Measurements from ENCODE around the gene CCDC92B.
A peak's percentile ranks its signal among the peaks of the same experiment; 100 is the strongest.
"Not testable (repeated sequence)": the region's sequence is repeated elsewhere in the genome, so short reads cannot be mapped to it uniquely, and the experiment has no call there.

Gene CCDC92B

DNA sequence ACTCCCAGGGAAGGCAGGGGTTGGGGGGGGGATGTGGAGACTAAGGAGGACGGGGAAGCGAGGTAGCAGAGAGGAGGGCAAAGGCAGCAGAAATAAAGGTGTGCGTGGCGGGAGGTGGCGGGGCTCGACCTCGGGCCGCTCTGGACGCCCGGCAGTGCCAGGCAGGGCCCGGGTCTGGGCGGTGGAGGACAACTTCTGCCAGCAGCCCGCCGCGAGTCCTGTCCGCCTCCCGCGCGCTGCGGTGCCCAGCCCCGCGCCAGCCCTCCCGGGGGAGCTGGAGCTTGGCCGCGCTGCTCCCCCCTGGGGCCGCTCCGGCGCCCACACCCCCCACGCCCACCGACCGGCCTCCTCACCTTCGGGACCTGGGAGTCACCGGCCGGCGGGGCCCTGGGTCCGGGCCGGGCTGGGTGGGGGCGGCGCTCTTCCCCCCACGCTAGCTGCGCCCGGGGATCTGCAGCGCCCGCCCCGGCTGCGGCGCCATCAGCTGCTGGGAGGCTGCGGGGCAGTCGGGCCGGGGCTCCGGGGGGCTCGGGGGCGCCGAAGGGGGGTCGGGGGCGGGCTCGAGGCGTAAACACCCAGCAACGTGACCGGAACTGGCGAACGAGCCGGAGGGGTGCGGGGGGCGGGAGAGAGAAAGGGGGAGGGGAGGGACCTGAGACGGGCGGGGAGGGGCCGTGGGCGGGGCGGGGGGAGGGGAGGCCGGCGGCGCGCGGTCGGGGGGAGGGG, at the start of gene CCDC92B:
TSS of gene CCDC92B (minus strand) at position 595 of the 726 bp plus-strand sequence. CDS start 14,507 bp downstream, outside the sequence.
- no peak for DNase-seq

DNA sequence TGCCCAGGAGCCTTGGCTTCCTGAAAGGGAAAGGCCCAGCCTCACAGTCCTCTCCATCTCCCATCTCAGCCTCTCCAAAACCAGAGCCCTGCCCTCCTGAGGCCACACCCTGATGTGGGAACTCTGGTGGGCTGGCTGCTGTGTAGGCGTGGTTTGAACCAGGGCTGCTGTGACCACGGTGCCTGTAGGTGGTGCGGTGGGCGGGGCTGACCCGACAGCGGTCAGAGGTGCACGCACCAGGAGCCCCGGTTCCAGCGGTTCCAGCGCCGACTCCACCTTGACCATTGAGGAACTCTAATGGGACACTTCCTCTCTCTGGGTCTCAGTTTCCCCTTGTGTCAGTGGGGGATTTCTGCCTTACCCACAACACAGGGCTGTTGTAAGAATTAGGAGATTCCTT, 49.2 kb upstream of the CCDC92B start:
- DNase-seq: no peak

DNA sequence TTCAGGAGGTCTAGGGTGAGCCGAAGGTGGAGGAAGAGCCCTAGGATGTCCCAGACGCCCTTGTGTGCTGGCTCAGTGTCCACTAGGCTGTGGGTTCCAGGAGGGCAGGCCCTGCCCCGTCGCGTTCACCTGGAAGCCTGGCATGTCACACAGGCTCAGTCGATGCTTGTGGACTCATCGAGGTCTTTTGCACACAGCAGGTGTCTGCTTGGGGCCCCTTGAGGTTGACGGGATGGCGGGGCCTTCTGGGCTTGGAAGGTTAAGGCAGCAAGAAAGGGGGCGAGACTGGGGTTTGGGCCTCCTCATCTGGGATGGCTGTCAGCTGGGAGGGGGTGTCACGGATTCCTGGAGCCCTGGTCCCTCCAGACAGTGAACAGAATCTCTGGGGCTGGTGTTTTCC, 48.7 kb upstream of the CCDC92B start:
- DNase-seq: no peak

DNA sequence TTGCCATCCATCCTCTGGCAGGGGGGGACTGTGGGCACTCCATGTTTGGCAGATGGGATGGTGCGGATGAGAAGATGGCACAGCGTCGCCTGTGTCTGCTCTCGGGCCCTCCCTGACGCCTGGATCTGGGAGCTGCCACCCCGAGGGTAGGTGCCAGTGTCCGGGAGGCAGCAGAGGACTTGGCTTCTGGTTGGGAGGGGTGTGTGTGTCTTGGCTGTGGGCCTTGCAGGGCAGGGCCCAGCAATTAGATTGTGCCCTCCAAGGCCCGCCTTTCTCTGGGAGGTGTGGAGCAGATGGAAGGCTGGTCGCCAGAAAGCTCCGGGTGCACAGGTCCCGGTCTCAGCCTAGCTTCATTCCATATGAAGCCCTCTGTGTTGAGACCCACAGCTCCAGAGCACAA, 48.2 kb upstream of the CCDC92B start:
- DNase-seq: no peak

DNA sequence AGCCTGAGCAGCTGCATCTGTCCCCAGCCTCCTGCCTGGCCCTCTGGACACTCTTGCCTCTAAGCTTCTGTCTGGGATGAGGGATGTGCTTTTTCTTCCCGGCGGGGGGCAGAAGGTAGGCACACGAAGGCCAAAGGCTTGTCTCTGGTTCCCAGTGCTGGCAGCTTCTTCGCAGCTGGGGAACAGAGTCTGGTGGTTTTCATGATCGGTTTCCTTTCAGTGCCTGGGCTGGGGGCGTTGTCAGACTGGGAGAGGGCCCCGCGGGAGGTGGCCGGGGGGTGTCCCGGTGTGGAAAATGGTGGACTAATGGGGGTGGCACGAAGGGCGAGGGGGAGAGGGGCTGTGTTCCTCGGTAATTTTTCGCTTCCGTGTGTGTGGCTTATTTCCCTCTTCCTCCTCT, 47.8 kb upstream of the CCDC92B start:
- no peak for DNase-seq

DNA sequence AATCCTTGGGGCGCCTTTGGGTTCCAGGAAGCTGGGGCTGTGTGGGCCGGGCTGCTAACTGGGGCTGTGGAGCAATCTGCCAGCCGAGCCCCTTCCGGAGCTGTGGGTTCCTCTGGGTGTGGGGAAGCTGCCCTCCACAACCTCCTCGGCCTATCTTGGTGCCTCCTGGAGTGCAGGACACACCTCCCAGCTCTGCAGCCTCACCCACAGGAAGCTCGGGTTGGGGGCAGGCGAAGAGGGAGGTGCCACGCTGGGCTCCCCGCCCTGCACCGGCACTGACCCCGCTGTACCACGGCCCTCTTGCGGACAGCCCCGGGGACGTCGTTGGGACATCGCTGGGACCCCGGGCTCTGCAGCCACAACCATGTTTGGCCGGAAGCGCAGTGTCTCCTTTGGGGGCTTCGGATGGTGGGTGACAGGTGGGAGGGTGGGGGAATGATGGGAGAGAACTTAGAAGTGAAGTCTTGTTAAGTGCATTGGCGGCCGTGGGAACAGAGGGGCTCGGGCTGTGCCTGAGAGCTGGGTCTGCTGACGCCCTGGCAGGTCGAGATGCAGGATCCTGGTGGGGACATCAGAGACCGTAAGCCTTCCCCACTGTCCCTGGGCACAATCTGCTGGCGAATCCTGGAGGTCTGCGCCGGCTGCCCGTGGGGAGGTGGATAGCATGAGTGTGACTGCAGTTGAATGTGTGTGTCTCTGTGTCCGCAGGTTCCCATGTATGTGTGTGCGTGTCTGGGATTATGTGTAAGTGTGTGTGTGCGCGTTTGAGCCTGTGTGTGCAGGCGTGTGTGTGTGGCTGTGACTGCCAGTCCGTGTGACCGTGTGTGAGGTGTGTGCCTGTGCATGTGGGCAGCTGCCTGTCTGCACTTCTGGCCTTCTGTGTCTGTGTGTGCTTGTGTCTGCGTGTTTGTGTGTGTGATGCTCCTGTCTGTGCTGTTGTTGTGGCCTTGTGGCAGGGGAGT, 47.0 kb upstream of the CCDC92B start, which contains the start of gene RAP1GAP2:
TSS of gene RAP1GAP2 (plus strand) at position 275 of the 962 bp plus-strand sequence. CDS start at position 365, 90 bp downstream.
- DNase-seq: no peak

DNA sequence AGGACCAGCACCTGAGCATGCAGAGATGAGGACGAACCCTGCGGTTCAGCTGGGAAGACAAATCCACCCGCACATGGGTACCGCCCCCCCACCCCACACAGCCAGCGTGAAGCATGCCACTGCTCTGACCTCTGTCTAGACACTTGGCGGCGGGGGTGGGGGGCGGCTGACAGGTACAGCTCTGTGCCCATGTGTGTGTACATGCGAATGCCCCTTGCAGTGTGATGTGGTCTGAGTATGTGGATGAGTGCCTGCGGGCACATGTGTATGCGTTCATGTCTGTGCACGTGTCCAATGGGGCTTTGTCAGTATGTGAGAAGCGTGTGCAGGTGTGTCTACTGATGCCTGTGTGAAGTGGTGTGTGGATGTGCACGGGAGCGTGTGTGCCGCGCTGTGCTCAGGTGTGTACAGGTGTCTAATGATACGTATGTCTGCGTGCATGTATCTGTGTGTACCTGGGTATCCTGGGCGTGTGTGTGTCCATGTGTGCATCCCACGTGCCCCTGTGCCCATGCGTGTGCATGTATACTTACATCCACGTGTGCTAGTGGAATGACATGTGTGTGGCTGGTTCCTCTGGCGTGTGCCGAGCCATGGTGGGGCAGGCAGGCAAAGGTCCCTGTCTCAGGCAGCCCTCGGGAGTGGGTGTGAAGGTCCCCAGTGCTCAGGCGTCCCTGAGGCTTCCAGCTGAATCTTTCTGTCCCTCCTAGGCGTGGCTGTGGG, 46.1 kb upstream of the CCDC92B start:
- no peak for DNase-seq

DNA sequence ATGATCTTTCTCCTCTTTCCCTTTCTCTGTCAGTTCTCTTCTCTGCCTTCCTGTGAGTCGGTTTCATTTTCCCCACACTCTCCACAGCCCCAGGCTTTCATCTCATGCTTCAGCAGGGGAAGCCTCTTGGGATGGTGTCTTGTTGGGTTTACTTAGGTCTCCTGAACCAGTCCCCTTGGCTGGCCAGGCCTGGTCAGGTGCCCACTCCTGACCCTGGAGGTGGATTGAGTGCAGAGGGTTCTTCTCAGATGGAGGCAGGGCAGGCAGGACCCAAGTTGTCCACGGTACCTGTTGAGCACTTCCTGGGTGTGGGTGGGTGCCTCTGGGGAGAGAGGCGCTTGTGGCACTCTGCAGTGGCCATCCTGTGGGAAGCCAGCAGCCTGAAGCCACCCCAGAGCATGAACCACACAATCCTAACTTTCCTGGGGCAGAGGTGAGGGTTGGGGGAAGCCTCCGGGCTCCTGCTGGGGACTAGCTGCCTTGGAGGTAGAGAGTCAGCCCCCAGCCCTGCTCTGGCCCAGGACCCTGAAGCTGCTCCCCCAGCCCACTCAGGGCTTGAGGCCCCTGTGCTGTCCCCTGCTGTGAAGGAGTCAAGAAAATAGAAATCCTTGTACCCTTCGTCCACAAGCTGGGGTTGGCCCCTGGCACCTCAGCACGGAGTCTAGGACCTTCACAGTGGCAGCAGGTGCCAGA, 44.8 kb upstream of the CCDC92B start:
- no peak for DNase-seq

DNA sequence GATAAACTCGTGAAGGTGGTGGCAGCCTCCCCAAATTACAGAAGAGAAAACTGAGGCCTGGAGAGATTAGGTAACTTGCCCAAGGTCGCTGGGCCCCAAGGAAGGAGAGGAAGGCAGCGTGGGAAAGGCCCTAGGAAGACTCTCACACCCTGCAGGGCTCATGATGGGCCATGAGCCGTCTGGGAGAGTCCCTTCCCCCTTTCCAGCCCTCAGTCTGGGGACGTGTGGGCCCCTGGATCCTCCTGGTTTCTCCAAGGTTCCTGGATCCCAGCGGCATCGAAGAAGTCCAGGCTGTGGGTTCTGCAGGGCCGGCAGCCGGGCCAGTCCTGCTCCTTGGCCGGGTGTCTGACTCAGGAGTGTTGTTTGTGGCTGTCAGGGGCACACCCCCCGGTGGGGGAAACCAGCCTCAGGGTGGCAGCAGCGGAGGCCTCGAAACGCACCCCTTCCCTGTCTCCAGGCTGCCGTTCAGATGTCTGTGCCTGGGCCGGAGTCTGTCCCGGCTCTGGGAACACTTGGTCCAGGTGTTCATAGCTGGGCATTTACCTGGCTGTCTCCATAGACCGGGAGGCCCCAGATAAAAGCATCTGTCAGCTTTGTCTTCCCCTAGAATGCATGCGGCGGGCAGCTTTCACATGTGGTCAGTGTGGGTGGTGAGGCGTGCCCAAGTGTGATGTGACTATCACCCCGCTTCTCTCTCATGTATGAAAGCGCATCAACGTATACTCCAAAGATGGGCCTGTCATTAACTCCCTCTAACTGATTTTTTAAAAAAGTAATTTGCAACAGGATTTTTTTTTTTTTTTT, 43.1 kb upstream of the CCDC92B start:
- no peak for DNase-seq

DNA sequence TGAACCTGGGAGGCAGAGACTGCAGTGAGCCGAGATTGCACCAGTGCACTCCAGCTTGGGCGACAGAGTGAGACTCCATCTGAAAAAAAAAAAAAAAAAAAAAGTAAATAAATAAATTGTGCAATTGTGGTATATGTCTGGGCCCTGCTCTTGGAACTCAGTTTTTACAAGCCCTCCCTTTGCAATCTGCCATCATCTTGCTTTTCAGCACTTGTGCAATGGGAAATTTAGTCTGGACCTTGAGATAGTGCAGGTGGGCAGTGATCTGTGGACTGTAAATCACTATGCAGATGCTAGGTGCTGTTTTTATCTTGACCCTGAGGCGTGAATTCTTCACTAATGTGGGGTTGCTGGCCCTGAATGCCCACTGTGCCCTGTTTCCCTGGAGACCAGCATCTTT, 40.2 kb upstream of the CCDC92B start:
- no peak for DNase-seq

DNA sequence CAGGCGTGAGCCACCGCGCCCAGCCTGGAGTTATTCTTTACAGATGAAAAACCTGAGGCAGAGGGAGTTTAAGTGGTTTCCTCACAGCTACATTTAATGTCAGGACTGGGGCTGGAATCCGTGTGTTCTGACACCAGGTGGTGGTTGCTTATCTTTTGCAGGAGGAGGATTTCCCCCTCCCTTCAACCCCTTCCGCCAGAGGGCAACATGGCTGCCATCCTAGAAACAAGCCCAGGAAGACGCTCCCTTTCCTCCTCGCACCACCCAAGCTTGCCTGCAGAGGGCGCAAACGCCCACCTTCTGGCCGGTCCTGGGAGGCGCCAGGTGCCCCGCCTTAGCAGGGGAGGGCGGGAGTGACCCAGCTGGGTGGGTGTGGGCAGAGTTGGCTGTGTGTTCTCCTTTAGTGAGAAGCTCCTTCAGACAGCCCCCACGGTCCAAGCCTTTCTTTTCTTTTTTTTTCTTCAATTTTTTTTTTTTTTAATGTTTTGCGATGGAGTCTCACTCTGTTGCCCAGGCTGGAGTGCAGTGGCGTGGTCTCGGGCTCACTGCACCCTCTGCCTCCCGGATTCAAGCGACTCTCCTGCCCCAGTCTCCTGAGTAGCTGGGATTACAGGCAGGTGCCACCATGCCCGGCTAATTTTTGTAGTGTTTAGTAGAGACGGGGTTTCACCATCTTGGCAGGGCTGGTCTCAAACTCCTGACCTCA, 36.9 kb upstream of the CCDC92B start:
- peak; percentile 75 for DNase-seq

DNA sequence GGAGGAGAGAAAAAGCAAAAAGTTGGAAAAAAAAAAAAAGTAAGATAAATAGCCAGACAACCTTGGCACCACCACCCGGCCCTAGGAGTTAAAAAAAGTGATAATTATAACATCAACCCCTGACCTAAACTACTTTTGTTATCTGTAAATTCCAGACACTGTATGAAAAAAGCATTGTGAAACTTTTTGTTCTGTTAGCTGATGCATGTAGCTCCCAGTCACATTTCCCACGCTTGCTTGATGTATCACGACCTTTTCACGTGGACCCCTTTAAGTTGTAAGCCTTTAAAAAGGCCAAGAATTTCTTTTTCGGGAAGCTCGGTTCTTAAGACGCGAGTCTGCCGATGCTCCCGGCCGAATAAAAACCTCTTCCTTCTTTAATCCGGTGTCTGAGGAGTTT, 35.9 kb upstream of the CCDC92B start:
- not testable (repeated sequence) for DNase-seq

DNA sequence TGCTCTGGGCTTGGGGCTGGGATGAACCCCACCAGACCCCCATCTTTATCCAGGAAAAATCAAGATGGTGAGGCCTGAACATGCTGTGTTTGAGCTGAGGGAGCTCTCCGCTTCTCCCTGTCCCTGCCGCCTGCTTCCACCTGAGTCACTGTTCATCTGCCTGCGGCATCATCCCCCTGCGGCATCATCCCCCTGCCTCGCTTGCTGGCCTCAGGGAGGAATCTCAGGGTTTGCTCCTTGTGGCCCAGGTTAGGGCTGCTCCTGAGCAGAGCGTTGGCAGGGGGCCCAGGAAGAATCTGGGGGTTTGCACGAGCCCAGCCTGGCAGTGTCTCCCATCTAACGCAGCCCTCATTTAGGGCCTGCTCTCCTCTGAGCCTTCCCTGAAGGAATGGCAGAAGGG, 35.4 kb upstream of the CCDC92B start:
- no peak for DNase-seq

DNA sequence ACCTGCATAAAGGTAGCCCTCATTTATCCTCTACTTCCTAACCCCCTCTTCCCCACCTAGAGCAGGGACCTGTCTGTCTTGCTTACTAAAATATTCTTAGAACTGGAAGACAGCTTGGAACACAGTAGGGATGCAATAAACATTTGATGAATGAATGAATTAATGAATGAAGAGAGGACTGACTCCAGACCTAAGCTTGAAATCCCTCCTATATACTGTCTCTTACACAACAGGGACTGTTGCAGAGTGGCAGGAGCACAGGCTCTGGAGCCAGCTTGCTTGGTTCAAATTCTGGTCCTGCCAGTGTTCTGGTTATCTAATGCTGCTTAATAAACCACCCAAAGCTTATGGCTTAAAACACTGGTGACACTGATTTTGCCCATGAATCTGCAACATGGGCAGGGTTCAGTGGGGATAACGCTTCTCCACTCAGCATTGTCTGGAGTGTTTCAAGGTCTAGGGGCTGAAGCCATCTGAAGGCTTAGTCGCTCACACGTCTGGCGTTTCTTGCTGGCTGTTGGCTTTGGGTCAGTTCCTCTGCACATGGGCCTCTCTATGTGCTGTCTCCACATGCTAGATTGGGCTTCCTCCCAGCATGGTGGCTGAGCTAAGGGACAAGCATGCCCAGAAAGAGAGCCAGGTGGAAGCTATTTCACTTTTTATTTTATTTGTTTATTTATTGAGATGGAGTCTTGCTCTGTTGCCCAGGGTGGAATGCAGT, 34.0 kb upstream of the CCDC92B start:
- no peak for DNase-seq

DNA sequence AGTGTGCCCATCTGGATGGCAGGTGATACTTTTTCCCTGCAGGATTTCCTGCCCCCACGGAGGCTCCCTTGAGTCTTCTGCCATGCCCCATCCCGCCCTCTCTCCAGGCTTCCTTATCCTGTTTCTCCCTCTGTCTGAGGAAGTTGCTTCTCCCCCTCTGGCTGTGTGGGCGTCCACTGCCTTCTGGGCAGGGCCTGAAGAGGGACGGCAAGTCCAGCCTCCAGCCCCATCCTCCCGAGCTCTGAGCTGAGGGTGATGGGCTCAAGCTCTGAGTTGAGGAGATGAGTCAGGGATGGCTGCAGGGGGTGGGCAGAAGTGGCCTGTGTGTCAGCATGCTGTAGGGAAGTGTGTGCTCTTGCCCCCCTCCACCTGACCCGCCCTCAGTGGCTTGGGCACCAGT, 32.6 kb upstream of the CCDC92B start:
- no peak for DNase-seq

DNA sequence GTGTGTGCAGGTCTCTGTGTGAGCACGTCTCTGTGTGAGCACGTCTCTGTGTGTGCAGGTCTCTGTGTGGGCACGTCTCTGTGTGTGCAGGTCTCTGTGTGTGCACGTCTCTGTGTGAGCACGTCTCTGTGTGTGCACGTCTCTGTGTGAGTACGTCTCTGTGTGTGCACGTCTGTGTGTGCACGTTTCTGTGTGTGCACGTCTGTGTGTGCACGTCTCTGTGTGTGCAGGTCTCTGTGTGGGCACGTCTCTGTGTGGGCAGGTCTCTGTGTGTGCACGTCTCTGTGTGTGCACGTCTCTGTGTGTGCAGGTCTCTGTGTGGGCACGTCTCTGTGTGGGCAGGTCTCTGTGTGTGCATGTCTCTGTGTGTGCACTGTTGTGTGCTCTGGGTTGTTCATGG, 32.1 kb upstream of the CCDC92B start:
- DNase-seq: not testable (repeated sequence)

DNA sequence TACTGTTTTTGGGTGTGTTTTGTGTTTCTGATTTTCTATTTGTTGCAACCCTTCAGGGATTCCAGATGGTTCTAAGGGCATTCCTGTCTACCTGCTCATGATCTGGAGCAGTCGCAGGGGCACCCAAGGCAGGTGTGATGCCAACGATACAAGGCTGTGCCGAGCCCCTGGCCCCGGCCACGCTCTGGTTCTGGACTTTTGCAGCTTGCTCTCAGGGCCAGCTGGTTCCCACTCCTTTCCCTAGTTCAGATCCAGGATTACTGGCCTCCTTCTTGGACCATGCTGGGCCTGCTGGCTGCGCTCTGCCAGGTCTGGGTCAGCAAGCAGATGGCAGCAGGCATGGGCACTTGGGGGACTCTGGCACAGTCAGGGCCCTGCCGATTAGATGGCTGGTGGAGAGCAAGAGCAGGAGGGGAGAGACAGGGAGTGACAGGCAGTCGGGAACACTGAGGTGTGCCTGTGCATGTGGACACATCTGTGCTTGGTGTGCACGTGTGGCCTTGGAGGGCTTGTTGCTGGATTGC, 31.5 kb upstream of the CCDC92B start:
- no peak for DNase-seq

DNA sequence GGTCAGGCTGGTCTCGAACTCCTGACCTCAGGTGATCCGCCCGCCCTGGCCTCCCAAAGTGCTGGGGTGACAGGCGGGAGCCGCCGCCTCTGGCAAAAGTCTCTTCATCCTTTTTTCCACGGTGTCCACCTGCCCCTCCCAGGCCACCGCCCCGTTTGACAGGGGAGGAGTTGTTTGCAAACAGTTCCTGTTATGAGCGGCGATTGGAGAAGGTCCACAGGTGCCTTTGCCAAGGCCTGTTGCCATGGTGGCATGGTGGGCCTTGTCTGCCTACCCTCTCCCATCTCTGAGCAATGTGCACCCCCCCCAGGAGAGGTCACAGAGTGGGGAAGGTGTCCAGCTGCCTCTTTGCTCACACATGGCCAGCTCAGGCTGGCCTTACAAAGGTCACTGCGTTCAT, 30.8 kb upstream of the CCDC92B start:
- no peak for DNase-seq

DNA sequence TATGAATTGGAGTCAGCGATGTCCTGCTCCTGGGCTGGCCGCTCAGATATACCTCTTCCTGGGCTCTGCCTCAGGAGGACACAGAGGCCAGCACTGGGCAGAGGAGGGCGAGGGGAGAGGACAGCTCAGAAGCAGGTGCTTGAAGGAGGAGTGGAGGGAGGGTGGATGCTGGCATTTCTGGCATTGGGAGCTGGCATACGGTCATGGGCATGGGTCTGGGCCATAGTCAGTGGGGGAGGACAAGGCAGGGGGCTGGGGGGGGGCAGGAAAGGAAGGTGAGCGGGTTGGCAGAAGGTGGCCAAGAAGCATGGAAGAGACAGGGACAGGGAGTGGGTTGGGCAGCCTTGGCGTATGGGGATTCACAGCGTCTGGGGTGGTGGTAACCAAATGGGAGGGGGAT, 30.1 kb upstream of the CCDC92B start:
- DNase-seq: no peak

DNA sequence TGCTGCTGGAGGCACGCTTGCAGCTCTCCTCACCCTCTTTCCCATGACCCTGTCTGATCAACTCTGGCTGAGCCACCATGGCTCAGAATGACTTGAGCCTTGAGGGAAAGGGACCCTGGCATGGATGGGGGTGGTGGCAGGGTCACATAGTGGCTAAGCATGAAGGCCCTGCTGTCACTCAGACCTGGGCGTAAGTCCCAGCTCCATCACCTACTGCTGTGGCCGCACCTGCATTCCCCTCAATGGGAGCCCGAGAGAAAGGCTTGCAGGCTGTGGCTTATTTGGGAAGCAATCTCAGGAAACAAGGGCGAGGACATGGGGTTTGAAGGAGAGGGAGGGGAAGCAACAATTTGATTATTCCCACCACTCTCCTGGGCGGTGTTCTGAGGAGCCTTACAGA, 29.0 kb upstream of the CCDC92B start:
- DNase-seq: no peak

Measured in DMS153 (cell line).